ENCODE results near the gene POLR3E.

Gene POLR3E

DNA sequence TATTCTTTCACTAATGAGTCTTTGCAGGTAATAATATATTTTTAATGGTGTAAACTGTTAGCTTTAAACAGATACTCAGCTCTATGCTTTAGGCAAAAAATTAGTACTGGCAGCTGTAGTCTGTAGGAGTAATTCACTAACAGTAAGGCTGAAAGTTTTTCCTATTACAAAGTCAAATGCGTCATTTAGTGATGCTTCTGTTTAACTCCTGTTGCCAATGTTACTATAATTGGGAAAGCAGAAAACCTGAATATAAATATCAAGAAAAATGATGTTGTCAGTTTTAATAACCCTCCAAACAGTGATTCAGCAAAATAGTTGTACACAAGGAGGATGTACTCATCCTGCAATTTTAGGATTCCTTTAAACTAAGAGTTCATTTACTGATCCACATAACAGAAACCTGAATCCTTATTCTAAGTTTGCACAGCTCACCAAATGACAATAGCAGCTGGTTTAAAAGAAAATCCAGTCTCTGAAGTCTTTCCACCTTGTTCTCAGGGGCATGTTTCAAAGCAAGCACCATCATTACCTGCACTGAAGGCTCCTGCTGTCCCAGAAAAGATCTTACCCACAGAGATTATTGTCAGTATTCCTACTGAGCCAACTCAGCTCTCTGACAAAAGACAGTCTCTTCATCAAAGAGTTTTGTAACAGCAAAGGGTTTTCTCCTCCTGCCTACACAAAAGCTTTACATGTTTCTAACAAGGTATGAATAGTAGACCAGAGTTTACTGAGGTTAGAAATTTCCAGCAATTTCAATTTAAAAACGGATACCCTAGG, 73.0 kb downstream of the POLR3E start:
- H3K27ac ChIP-seq (ENCODE audit: insufficient read depth in 1 of 2, low read depth in 1 of 2, low read length in 2 of 2, poor library complexity in 1 of 2, severe bottlenecking in 2 of 2) = no peak overlapping the region
- DNase-seq = no peak
- no peaks in the 10 kb centered on the region for H3K9me3 ChIP-seq (ENCODE audit: control extremely low read depth in 1 of 5, control insufficient read depth in 4 of 5, insufficient read depth in 2 of 5, low read depth in 1 of 5, low read length in 4 of 5)
- WGBS (ENCODE audit: insufficient coverage) = 100% methylated on average over 1 of the region's 2 CpGs
- POLR2A ChIA-PET = no interaction called here
- no peak overlapping the region for H3K4me3 ChIP-seq (ENCODE audit: control insufficient read depth in 1 of 7, extremely low read depth in 1 of 7, insufficient read depth in 4 of 7, low read depth in 2 of 7, low read length in 6 of 7)
- CTCF ChIA-PET = interaction anchor here (0.6 kb wide), 1 partner anchor 33 kb away, joined by 4 read pairs; no protein-coding TSS in a partner anchor
- H3K36me3 ChIP-seq (ENCODE audit: control insufficient read depth in 4 of 4, insufficient read depth in 4 of 4, low read length in 3 of 4) = peaks cover 0 to 3% (median 0%) of the 10 kb centered on the region in 4 experiments
- H3K4me1 ChIP-seq (ENCODE audit: control extremely low read depth in 1 of 4, control insufficient read depth in 4 of 4, insufficient read depth in 4 of 4, low read length in 3 of 4) = peaks cover 10 to 38% (median 16%) of the 10 kb centered on the region in 4 experiments
- peaks cover 0 to 11% (median 0%) of the 10 kb centered on the region in 5 experiments for H3K27me3 ChIP-seq (replicated peaks in 2 of 5; ENCODE audit: control insufficient read depth in 4 of 5, insufficient read depth in 5 of 5, low read length in 4 of 5)

DNA sequence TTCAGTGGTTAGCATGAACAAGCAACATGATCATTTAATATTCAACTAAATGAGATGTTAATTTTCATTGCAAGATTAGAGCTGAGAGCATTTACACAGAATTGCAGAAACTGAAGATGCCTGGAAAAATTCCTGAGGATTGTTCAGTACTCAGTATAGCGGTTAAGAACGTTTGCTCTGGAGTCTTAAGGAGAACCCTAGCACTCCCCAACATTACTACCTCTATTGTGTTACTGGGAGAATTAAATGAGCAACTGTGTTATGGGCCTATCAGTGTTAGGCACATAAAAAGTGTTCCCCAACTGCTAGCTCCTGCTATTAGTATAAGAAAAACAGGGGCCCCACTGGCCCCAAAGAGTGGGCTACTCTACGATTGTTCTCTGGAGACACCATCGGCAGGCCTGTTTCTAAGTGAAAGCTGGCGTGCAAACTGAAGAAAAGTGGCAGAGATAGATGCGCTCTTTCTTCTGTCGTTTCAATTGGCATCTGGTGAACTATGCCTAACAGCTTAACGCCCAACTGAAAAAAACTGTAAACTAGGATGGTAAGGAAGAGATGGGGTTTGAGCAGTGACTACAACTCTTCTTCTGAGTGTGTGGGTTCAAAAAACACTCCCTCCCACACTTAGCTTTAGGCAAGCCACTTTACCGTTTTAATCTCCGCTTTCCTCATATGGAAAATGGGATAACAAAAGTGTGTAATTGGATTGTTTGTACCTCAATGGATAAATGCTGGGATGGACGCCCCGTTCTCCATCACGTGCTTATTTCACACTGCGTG, 75.9 kb downstream of the POLR3E start:
- Histone ChIP-seq H3K27me3 (replicated peaks in 2 of 5; ENCODE audit: control insufficient read depth in 4 of 5, insufficient read depth in 5 of 5, low read length in 4 of 5) (peaks cover 0 to 15% (median 0%) of the 10 kb centered on the region in 5 experiments), H3K36me3 (ENCODE audit: control insufficient read depth in 4 of 4, insufficient read depth in 4 of 4, low read length in 3 of 4) (peaks cover 0 to 3% (median 0%) of the 10 kb centered on the region in 4 experiments), H3K9me3 (ENCODE audit: control extremely low read depth in 1 of 5, control insufficient read depth in 4 of 5, insufficient read depth in 2 of 5, low read depth in 1 of 5, low read length in 4 of 5) (no peaks in the 10 kb centered on the region), H3K27ac (ENCODE audit: insufficient read depth in 1 of 2, low read depth in 1 of 2, low read length in 2 of 2, poor library complexity in 1 of 2, severe bottlenecking in 2 of 2) (peak overlapping the region in 1 of 2 experiments; percentile 49), H3K4me3 (ENCODE audit: control insufficient read depth in 1 of 7, extremely low read depth in 1 of 7, insufficient read depth in 4 of 7, low read depth in 2 of 7, low read length in 6 of 7) (peak overlapping the region in 4 of 7 experiments; percentile 71 to 86 (median 81)), H3K4me1 (ENCODE audit: control extremely low read depth in 1 of 4, control insufficient read depth in 4 of 4, insufficient read depth in 4 of 4, low read length in 3 of 4) (peaks cover 10 to 41% (median 19%) of the 10 kb centered on the region in 4 experiments)
- ChIA-PET POLR2A (interaction anchor here (0.6 kb wide), 1 partner anchor 30 kb away, joined by 3 read pairs; no protein-coding TSS in a partner anchor), CTCF (no interaction called here)
- 82% methylated on average over 9 of the region's 14 CpGs for WGBS (ENCODE audit: insufficient coverage)
- no peak for DNase-seq

DNA sequence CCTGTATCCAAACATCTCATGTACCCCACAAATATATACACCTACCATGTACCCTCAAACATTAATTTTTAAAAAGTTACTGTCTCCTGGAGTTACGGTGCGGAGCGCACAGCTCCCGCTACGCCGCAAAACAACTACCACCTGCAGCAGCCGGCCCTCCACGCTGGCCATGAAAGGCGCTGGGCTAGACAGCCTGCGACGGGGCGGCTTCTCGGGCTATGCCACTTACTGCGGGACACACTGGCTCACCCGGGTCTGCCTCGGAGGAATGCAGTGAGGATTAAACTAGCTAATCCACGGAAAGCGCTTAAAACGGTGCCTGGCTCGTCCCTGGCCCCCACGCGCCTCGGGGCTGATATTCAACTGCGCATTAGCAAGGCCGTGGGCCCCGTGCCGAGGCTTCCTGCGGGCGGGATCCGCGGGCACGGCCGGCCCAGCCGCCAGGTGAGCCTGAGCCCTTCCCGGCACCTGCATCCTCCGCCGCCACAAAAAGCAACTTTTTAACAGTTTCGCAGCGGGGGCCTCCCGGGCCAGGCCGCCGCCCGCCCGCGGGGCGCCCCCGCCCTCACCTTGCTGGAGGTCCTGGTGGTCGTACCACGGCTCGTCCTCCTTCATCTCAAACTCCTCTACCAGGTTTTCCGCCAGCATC, 76.6 kb downstream of the POLR3E start:
- Histone ChIP-seq H3K27me3 (replicated peaks in 2 of 5; ENCODE audit: control insufficient read depth in 4 of 5, insufficient read depth in 5 of 5, low read length in 4 of 5) (peaks cover 0 to 15% (median 0%) of the 10 kb centered on the region in 5 experiments), H3K4me1 (ENCODE audit: control extremely low read depth in 1 of 4, control insufficient read depth in 4 of 4, insufficient read depth in 4 of 4, low read length in 3 of 4) (peaks cover 10 to 41% (median 19%) of the 10 kb centered on the region in 4 experiments), H3K4me3 (ENCODE audit: control insufficient read depth in 1 of 7, extremely low read depth in 1 of 7, insufficient read depth in 4 of 7, low read depth in 2 of 7, low read length in 6 of 7) (peak overlapping the region; percentile 57 to 86 (median 75)), H3K9me3 (ENCODE audit: control extremely low read depth in 1 of 5, control insufficient read depth in 4 of 5, insufficient read depth in 2 of 5, low read depth in 1 of 5, low read length in 4 of 5) (no peaks in the 10 kb centered on the region), H3K27ac (ENCODE audit: insufficient read depth in 1 of 2, low read depth in 1 of 2, low read length in 2 of 2, poor library complexity in 1 of 2, severe bottlenecking in 2 of 2) (peak overlapping the region in 1 of 2 experiments; percentile 49), H3K36me3 (ENCODE audit: control insufficient read depth in 4 of 4, insufficient read depth in 4 of 4, low read length in 3 of 4) (peaks cover 0 to 3% (median 0%) of the 10 kb centered on the region in 4 experiments)
- peak in 2 of 3 donors; percentile 28 to 52 for DNase-seq
- 6% methylated on average over 38 of the region's 51 CpGs for WGBS (ENCODE audit: insufficient coverage)
- ChIA-PET CTCF (no interaction called here), POLR2A (interaction anchor here (0.6 kb wide), 1 partner anchor 29 kb away, joined by 3 read pairs; no protein-coding TSS in a partner anchor)

DNA sequence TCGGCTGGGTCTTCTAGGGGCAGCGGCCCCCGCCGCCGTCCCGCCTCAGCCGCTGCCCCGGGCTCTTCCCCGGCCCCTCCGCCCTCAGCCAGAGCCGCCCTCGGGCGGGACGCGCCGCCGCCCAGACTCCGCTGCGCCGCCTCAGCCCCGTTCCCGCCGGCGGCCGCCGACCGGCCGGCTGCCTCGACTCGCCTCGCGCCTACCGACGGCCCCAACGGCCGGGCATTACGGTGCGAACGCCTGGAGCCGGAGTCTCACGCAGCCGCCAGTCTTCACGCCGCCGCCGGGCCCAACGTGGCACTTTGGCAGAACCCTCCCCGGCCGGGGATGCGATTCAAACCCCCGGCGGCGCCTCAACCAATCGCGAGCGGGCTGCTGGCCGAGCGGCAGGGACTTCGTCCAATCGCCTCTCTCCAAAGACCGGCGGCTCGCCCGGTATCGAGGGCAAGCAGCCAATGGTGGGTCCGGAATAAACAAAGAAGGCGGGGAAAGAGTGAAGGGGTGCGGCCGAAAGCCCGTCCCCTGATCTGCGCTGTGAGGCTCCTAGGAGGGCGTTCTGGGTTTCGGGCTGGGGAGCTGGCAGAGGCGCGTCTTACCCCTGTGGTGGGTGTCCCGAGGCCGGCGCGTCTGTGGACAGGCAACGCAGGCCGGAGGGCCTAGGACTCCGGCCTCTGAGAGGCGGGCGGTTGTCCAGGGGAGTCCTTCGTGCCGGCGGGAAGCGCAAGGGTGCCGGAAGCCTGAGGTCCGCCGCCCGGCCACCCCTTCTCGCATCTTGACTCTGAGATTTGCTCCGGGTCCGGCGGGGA, 77.3 kb downstream of the POLR3E start, which contains the start of gene CDR2:
CDR2 (minus strand) TSS at position 309 of the 806 bp plus-strand sequence. CDS start 310 bp downstream, outside the sequence.
- peaks cover 0 to 15% (median 0%) of the 10 kb centered on the region in 5 experiments for H3K27me3 ChIP-seq (replicated peaks in 2 of 5; ENCODE audit: control insufficient read depth in 4 of 5, insufficient read depth in 5 of 5, low read length in 4 of 5)
- WGBS (ENCODE audit: insufficient coverage) = 0% methylated on average over 88 of the region's 96 CpGs
- ChIA-PET POLR2A (interaction anchor here (0.7 kb wide), 1 partner anchor 29 kb away, joined by 3 read pairs; no protein-coding TSS in a partner anchor), CTCF (interaction anchor here (1.0 kb wide), 1 partner anchor 23 kb away, joined by 4 read pairs; no protein-coding TSS in a partner anchor)
- peaks cover 0 to 3% (median 0%) of the 10 kb centered on the region in 4 experiments for H3K36me3 ChIP-seq (ENCODE audit: control insufficient read depth in 4 of 4, insufficient read depth in 4 of 4, low read length in 3 of 4)
- no peaks in the 10 kb centered on the region for H3K9me3 ChIP-seq (ENCODE audit: control extremely low read depth in 1 of 5, control insufficient read depth in 4 of 5, insufficient read depth in 2 of 5, low read depth in 1 of 5, low read length in 4 of 5)
- peak within 1 kb of the TSS; percentile 57 to 86 (median 75) for H3K4me3 ChIP-seq (ENCODE audit: control insufficient read depth in 1 of 7, extremely low read depth in 1 of 7, insufficient read depth in 4 of 7, low read depth in 2 of 7, low read length in 6 of 7)
- DNase-seq = peak; percentile 94 to 97 (median 97)
- H3K27ac ChIP-seq (ENCODE audit: insufficient read depth in 1 of 2, low read depth in 1 of 2, low read length in 2 of 2, poor library complexity in 1 of 2, severe bottlenecking in 2 of 2) = peak within 1 kb of the TSS in 1 of 2 experiments; percentile 49
- peaks cover 6 to 36% (median 17%) of the 10 kb centered on the region in 4 experiments for H3K4me1 ChIP-seq (ENCODE audit: control extremely low read depth in 1 of 4, control insufficient read depth in 4 of 4, insufficient read depth in 4 of 4, low read length in 3 of 4)

- CTCF ChIA-PET = interaction anchor here (1.0 kb wide), 1 partner anchor 24 kb away, joined by 4 read pairs; no protein-coding TSS in a partner anchor
- Histone ChIP-seq H3K36me3 (ENCODE audit: control insufficient read depth in 4 of 4, insufficient read depth in 4 of 4, low read length in 3 of 4) (peaks cover 0 to 1% (median 0%) of the 10 kb centered on the region in 4 experiments), H3K9me3 (ENCODE audit: control extremely low read depth in 1 of 5, control insufficient read depth in 4 of 5, insufficient read depth in 2 of 5, low read depth in 1 of 5, low read length in 4 of 5) (no peaks in the 10 kb centered on the region), H3K4me1 (ENCODE audit: control extremely low read depth in 1 of 4, control insufficient read depth in 4 of 4, insufficient read depth in 4 of 4, low read length in 3 of 4) (peaks cover 0 to 28% (median 16%) of the 10 kb centered on the region in 4 experiments), H3K4me3 (ENCODE audit: control insufficient read depth in 1 of 7, extremely low read depth in 1 of 7, insufficient read depth in 4 of 7, low read depth in 2 of 7, low read length in 6 of 7) (peak overlapping the region; percentile 57 to 86 (median 75)), H3K27me3 (replicated peaks in 2 of 5; ENCODE audit: control insufficient read depth in 4 of 5, insufficient read depth in 5 of 5, low read length in 4 of 5) (peaks cover 0 to 15% (median 0%) of the 10 kb centered on the region in 5 experiments), H3K27ac (ENCODE audit: insufficient read depth in 1 of 2, low read depth in 1 of 2, low read length in 2 of 2, poor library complexity in 1 of 2, severe bottlenecking in 2 of 2) (no peak overlapping the region)
- WGBS (ENCODE audit: insufficient coverage) = 12% methylated on average over 16 of the region's 28 CpGs
- POLR2A ChIA-PET = interaction anchor here (0.7 kb wide), 2 partner anchors 28 to 67 kb away, joined by 3 read pairs; no protein-coding TSS in a partner anchor
- DNase-seq = peak in 2 of 3 donors; percentile 19
Measured at GRCh38 chr16:22375117-22375962, 78.1 kb downstream of the POLR3E start.

Measured in common myeloid progenitor, CD34-positive (primary cell).